CD1c-positive myeloid dendritic cell (primary cell): Measurements from ENCODE around the gene CDH24.

Source experiments
- DNase-seq: peaks from one replicate; pipeline ENCODE4 v3.0.0-alpha.2; 2016; ENCODE audit errors: extremely low spot score

CDH24 gene

DNA sequence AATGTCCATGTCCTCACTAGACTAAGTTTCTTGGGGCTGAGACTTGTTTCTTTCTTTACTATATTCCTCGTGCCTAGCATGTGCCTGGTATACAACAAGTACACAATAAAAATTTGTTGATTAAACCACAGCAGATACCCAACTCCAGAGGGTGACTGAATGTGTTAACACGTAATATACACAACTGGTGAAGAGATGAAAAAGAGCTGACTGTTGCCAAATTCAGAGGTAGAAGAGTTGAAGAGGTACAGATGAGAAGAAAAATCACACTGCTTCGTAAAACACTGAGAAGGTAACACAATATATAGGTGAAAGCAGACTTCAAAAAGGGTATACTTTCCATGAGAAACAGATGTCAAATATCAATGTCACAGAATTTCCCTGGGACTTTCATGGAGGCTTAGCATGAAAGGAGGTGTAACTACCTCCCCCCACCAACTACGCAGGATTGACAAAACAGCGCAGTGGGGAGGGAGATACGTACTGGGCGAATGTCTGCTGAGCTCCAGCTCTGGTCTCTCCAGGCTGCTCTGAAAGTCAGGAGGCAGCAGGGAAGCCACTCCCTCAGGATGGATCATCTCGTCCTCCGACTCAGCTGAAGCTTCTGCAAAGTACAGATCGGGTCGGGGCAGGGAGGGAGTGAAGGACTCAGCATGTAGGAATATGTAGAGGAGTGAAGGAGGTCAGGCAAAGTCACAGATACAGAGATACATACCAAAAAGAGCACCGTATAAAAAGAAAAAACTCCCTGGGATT, 32.4 kb upstream of the CDH24 start:
- DNase-seq: no peak

- no peak for DNase-seq
These were observed 29.2 kb upstream of the CDH24 start for GRCh38 chr14:23086565-23086964.

DNA sequence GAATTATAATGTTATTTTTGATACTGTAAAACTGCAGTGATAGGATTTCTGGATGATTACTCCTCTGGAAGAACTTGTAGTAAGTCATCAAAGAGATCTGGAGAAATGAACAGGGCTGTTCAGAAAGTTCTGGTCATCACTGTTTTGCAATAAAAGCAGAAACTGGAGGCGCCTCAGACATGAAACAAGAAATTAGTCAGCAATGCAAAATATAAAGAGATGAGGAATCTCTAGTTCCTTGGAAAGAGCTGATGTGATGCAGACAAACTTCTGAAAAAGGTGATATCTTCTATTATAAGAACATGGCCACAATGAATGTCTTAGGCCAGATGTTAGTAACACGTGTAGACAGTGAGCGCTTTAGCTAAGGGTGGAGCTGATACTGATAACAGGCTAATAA, 28.1 kb upstream of the CDH24 start:
- DNase-seq: peak; percentile 84

GRCh38 chr14:23080474-23080873, 23.2 kb upstream of the CDH24 start:
- DNase-seq: no peak

GRCh38 chr14:23079716-23080115, 22.4 kb upstream of the CDH24 start:
- peak; percentile 58 for DNase-seq

DNA sequence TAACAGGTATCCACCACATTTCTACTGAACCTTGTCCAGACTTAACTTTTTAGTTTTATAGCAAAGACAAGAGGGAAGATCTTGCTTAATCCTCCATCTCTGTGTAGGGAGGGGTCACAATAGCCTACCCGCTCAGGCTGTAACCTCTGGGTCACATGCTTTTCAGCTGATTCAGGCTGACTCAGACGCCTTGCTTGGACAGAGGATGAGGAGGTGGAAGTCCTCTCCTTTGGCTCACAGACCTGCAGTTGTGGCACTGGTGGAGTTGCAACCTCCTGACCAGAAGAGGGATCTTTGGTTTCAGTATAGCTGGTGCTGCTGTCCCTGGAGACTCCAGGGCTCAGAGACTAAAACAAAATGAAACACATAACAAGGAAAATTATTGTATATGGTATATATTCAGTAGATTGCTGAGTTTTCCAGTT, 21.4 kb upstream of the CDH24 start:
- DNase-seq: peak; percentile 92

DNA sequence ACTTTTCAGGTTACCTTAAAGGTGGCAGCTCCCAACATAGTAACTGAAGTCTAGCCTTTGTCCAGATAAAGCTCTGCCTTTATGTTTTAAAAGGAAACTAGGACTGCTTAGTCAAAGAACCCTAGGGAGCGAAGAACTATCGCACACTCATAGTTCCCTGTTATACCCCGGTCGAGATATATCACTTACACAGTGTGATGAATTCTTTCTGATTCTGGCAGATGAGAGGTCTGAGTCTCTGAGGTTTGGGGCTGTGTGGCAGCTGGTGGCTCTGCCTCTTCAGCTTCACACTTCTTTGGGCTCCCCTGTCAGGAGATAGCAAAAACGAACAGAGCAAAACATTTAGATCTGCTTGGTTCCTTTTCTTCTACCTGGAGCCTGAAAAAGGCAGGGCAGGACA, 20.6 kb upstream of the CDH24 start:
- no peak for DNase-seq

DNA sequence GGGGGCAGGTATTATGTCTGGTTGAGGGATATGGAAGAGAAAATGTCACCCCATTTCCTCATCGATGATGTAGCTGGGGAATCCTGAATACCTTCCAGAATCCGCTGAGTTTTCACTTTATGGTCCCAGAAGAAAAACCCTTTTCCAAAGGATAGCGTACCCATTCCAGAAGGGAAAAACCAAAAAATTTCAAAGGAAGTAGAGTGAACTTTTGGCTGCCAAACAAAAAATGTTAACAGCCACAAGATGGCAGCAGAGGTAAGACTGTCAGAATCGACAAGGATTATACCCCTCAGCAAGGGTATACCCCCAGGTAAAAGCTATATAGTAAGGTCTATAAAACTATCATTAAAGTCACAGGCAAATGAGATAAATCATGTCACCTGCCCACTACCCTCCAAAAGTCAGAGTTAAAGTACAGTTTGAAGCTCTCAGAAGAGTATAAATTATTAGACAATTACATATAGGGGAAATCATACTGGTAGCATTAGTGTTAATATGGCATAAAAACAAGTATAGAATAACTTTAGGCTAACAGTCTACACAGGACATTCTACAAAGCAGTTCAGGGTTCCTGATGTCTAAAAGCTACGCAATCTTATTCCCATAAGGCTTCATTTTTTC, 19.6 kb upstream of the CDH24 start:
- peak; percentile 58 for DNase-seq

- no peak for DNase-seq
These were observed 17.6 kb upstream of the CDH24 start for GRCh38 chr14:23074906-23075305.

GRCh38 chr14:23071921-23072539, 14.7 kb upstream of the CDH24 start:
- no peak for DNase-seq

DNA sequence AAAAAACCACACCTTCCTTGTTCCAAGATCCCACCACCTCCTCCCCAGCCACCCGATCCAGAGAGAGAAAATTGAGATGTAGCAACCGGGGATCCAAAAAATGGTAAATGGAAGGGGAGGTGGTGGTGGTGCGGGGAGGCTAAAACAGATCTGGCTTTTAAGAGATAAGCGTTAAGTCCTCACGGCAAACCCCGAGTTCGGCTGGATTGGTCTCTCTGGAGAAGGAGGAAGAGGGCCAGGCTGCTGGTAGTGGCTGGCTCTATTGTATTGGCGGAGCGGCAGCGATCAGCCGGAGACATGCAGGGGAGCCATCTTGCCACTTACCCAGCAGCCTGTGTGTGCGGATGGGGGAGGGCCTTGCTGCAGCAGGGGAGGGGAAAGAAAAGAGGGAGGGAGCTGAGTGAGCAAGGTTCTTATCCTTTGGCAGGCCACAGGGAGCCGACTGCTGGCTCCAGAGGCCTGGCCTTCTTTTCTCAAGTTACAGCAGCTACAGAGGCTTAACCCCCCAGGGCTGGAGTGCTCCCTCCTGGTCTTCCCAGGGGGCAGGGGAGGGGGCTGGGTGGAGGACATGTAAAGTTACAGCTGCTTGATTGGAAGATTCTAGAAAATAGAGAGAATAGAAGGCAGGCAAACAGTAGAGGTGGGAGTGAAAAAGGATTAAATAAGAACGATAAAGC, 14.1 kb upstream of the CDH24 start:
- DNase-seq: peak; percentile 77

DNA sequence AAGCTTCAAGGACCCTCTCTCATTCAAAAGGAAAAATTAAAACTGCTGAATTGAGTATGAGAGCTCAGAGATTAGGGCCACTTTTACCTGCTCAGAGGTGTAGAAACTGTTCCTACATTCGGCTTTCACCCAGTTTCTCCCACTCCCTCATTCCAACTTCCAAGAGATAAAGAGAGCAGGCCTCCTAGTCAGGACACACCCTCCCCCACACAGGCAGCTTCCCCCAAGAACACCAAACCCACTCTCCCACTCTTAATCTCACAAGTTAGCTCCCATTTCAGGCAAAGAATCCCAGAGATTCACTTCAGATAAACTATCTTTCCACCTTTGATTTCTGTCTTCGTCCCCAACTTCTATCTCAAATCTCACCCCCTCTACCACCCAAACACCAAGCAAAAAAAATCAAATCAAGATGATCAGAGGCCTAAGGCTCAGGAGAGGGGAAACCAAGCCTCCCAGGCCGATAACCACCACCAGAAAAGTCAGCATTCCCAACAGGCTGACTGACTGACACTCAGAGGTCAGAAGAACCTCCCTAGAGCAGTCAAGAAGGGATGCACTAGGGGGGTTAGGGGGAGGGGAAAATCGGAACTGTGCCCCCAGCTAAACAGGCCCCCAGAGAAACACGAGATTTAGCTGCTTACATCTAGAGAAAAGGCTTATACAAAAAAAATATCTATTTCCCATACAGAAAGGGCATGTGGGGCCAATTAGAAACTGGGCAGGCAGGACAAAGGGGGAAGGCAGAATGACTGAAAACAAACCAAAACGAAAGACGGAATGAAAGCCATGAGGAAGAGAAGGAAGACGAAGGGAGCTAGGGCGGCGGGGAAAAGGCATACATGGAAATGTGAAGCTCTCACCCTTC, 13.2 kb upstream of the CDH24 start:
- DNase-seq: no peak

DNA sequence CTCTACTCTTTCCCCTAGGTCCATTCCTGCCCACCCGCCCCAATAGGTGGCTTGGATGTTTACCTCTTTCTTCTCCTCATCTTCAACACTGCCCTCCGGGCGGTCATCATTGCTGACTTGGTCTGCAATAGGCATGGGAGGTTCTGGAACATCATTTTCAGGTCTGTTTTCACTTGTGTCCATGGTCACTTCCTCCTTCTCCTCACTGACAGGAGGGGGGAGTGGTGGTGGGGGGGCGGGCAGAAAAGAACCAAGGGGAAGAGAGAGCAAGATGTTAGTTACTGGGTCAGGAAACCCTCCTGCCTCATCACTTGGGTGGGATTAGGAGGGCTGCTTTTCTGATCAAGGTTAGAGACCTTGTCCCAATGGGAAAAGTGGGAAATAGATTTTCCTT, 12.1 kb upstream of the CDH24 start:
- peak; percentile 58 for DNase-seq

DNA sequence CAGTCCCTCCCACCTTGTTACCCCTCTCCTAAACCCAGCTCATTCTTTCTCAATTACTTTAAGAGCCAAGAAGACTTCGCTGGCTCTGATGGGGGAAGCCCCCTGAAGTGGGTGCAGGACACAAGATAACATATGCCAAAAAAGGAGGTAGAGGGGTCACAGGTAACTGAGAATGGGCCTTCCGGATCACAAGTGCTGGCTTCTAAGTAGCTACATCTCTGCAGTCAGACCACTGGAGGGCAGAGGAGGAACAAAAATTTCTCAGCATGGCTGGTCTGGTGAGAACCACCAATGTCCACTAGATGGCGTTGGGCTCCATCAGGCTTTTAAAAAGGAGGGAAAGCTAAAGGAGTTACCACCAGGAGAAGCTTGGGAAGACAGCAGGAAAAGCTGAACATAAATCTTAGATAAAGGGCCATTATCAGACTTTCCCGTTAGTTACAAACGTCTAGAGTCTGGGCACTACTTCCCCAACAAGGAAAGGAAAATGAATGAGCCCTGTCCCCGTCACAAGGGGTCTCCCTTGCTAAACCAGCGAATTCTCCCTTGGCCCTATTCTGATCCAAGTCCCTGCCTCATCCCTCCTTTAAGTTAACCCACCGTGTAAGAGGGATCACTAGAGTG, 11.6 kb upstream of the CDH24 start:
- peak; percentile 90 for DNase-seq

GRCh38 chr14:23067847-23068788, 10.8 kb upstream of the CDH24 start:
- no peak for DNase-seq

- DNase-seq: no peak
These were observed 9.8 kb upstream of the CDH24 start for GRCh38 chr14:23066855-23067744.

DNA sequence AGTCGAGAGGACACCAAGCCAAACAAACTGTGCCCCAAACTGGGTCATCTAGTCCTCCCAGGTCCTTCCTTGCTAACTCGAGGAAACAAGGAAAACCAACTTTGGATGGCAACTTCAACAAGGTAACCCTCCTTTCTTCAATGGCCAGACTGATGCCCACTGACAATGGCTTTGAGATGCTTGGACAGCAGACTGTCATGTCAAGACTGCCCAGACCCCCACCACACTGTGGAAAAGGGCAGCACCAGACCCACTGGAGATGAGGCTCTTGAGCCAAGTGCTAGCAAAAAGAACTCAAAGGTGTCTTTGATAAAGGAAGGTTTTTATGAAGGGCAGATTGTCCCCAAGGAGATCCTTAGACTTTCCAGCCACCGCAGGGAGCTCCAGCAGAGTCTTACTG, 9.0 kb upstream of the CDH24 start:
- DNase-seq: no peak

- no peak for DNase-seq
These were observed 6.3 kb upstream of the CDH24 start for GRCh38 chr14:23063601-23064000.

DNA sequence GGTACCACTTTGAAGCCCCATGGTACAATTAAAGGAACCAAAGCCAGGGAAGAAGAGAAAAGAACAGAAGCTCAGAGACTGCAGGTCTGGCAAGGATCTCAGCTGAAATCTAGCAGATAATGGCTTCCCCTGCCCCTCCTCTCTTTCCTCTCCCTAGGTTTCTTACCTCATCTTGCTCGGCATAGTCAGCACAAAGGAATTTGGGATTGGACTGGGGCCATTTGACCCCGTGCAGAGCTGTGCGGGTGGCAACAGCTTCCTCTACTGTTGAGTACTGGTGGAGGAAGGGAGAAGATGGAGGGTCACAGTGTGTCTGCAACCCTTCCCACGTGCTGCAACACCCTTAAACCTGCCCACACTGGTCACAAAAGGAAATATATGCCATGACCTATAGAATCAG, 4.7 kb upstream of the CDH24 start:
- DNase-seq: no peak
